Measurements from ENCODE around the gene GNAO1. TPM values are rescaled to one million over a fixed set of nuclear protein-coding genes. Genes with fewer than 3 reads are reported as not detected.

GNAO1 gene
- total and polyA plus RNA-seq, 2 of the 13 experiments (the other 11 are each of a cell fraction or from before 2014, with no cell fraction given) = not detected

DNA sequence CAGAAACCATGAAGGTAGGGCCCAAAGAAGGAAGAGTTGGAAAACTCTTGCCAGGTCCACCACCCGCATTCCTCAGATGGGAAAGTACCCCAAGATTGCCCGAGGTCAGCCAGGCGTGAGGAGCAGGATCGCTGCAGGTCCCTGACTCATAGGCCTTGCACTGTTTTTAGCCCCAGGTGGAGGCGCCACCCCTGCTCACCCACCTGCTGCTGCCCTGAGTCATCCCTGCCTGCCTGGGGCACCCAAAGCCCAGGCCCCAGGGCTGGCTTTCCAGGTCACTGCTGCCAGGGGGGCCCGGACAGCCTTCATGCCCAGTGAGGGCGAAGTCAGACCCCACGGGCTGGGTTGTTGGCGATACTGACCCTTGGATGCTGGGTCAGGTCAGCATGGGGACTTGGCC, 133.1 kb downstream of the GNAO1 start (continued):
- TF ChIP-seq, protein P1, sequence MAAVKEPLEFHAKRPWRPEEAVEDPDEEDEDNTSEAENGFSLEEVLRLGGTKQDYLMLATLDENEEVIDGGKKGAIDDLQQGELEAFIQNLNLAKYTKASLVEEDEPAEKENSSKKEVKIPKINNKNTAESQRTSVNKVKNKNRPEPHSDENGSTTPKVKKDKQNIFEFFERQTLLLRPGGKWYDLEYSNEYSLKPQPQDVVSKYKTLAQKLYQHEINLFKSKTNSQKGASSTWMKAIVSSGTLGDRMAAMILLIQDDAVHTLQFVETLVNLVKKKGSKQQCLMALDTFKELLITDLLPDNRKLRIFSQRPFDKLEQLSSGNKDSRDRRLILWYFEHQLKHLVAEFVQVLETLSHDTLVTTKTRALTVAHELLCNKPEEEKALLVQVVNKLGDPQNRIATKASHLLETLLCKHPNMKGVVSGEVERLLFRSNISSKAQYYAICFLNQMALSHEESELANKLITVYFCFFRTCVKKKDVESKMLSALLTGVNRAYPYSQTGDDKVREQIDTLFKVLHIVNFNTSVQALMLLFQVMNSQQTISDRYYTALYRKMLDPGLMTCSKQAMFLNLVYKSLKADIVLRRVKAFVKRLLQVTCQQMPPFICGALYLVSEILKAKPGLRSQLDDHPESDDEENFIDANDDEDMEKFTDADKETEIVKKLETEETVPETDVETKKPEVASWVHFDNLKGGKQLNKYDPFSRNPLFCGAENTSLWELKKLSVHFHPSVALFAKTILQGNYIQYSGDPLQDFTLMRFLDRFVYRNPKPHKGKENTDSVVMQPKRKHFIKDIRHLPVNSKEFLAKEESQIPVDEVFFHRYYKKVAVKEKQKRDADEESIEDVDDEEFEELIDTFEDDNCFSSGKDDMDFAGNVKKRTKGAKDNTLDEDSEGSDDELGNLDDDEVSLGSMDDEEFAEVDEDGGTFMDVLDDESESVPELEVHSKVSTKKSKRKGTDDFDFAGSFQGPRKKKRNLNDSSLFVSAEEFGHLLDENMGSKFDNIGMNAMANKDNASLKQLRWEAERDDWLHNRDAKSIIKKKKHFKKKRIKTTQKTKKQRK (IDR thresholded peaks at IDR 0.05; ENCODE audit: low read length) = no peak

DNA sequence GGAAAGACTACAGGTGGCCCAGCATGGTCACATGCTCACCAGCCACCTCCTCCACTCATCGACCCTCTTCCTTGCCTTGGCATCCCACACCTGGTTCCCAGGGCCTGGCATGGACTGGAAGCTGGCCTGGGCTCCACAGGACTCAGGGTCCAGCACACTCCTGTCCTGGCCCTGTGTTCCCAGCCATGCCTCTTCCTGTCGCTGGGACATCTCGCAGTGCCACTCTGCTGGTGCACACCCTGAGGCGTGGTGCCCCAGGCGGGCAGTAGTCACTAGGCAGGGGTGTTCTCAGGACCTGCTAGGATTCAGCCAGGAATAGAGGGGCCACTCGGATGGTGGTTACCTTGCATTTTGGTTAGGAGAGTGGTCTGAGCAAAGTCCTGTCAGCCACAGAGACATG, 134.7 kb downstream of the GNAO1 start:
- BruUV-seq (replicated peaks) = no TSS peak
- DNase-seq (ENCODE audit: low spot score) (no peak), ATAC-seq (no peak), FAIRE-seq (no peak)
- WGBS (ENCODE audit: low lambda C conversion rate) = 35% methylated on average over 4 of the region's 6 CpGs
- no peaks in the 10 kb centered on the region for H3K9me3 ChIP-seq (ENCODE audit: low read length)
- POLR2A ChIA-PET = no interaction called here
- H4K20me1 ChIP-seq (ENCODE audit: insufficient read depth, low read length) = no peaks in the 10 kb centered on the region
- no peaks in the 10 kb centered on the region for H3K79me2 ChIP-seq (ENCODE audit: insufficient read depth, low read length)
- H3K27me3 ChIP-seq (ENCODE audit: control insufficient read depth in 1 of 2, insufficient read depth in 2 of 2, low read length in 2 of 2) = peaks cover 8 to 81% of the 10 kb centered on the region in 2 experiments
- no peaks in the 10 kb centered on the region for H3K4me1 ChIP-seq (ENCODE audit: insufficient read depth, low read length)
- H3K27ac ChIP-seq (ENCODE audit: extremely low read length, insufficient read depth, low read length) = no peak overlapping the region
- H3K4me3 ChIP-seq (replicated peaks in 1 of 3; ENCODE audit: insufficient read depth in 1 of 3, low read depth in 2 of 3, low read length in 3 of 3) = no peak overlapping the region
- in situ Hi-C loops (cut with HindIII; ENCODE audit: extremely low pct_ligation_motif_present, low pct_unique_long_range_greater_than_20kb) (no loop called here), intact Hi-C loops (cut with micrococcal nuclease; ENCODE audit: unreplicated experiment) (no loop called here)
- H3K4me2 ChIP-seq (ENCODE audit: low read depth, low read length) = no peak overlapping the region
- H2AFZ ChIP-seq (ENCODE audit: low read length) = no peak overlapping the region
- H3K36me3 ChIP-seq (replicated peaks in 1 of 2; ENCODE audit: control insufficient read depth in 1 of 2, insufficient read depth in 2 of 2, low read length in 2 of 2) = no peaks in the 10 kb centered on the region
- no peak for TF ChIP-seq ZBTB38 (CRISPR knock-in tag; IDR thresholded peaks at IDR 0.05)
- TF ChIP-seq ZNF776 (CRISPR knock-in tag; IDR thresholded peaks at IDR 0.05) = no peak
- TF ChIP-seq, protein P2, sequence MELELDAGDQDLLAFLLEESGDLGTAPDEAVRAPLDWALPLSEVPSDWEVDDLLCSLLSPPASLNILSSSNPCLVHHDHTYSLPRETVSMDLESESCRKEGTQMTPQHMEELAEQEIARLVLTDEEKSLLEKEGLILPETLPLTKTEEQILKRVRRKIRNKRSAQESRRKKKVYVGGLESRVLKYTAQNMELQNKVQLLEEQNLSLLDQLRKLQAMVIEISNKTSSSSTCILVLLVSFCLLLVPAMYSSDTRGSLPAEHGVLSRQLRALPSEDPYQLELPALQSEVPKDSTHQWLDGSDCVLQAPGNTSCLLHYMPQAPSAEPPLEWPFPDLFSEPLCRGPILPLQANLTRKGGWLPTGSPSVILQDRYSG (CRISPR knock-in tag; IDR thresholded peaks at IDR 0.05) = no peak
- no peak for TF ChIP-seq ZNF333 (CRISPR knock-in tag; IDR thresholded peaks at IDR 0.05; ENCODE audit: borderline replicate concordance)
- TF ChIP-seq, protein P3, sequence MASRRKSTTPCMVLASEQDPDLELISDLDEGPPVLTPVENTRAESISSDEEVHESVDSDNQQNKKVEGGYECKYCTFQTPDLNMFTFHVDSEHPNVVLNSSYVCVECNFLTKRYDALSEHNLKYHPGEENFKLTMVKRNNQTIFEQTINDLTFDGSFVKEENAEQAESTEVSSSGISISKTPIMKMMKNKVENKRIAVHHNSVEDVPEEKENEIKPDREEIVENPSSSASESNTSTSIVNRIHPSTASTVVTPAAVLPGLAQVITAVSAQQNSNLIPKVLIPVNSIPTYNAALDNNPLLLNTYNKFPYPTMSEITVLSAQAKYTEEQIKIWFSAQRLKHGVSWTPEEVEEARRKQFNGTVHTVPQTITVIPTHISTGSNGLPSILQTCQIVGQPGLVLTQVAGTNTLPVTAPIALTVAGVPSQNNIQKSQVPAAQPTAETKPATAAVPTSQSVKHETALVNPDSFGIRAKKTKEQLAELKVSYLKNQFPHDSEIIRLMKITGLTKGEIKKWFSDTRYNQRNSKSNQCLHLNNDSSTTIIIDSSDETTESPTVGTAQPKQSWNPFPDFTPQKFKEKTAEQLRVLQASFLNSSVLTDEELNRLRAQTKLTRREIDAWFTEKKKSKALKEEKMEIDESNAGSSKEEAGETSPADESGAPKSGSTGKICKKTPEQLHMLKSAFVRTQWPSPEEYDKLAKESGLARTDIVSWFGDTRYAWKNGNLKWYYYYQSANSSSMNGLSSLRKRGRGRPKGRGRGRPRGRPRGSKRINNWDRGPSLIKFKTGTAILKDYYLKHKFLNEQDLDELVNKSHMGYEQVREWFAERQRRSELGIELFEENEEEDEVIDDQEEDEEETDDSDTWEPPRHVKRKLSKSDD (CRISPR knock-in tag; IDR thresholded peaks at IDR 0.05; ENCODE audit: low read depth) = no peak
- TF ChIP-seq ZNF570 (CRISPR knock-in tag; IDR thresholded peaks at IDR 0.05; ENCODE audit: borderline replicate concordance) = no peak
- TF ChIP-seq, protein P4, sequence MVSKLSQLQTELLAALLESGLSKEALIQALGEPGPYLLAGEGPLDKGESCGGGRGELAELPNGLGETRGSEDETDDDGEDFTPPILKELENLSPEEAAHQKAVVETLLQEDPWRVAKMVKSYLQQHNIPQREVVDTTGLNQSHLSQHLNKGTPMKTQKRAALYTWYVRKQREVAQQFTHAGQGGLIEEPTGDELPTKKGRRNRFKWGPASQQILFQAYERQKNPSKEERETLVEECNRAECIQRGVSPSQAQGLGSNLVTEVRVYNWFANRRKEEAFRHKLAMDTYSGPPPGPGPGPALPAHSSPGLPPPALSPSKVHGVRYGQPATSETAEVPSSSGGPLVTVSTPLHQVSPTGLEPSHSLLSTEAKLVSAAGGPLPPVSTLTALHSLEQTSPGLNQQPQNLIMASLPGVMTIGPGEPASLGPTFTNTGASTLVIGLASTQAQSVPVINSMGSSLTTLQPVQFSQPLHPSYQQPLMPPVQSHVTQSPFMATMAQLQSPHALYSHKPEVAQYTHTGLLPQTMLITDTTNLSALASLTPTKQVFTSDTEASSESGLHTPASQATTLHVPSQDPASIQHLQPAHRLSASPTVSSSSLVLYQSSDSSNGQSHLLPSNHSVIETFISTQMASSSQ (IDR thresholded peaks at IDR 0.05; ENCODE audit: low read depth) = no peak
- TF ChIP-seq, protein P4 (CRISPR knock-in tag; IDR thresholded peaks at IDR 0.05; ENCODE audit: borderline replicate concordance) = no peak
- no peak for TF ChIP-seq FOSL2 (CRISPR knock-in tag; IDR thresholded peaks at IDR 0.05)
- no peak for TF ChIP-seq SMAD1 (CRISPR knock-in tag; IDR thresholded peaks at IDR 0.05; ENCODE audit: borderline replicate concordance, low read depth)
- TF ChIP-seq ZFYVE20 (CRISPR knock-in tag; IDR thresholded peaks at IDR 0.05; ENCODE audit: borderline replicate concordance, low read depth) = no peak
- CTCF ChIA-PET (ENCODE audit: low intra/inter-chr PET ratio, low total read pairs) = no interaction called here
- no peak overlapping the region for H3K9ac ChIP-seq (ENCODE audit: insufficient read depth, low read depth, low read length)

Measured in HepG2 (cell line).